Peyer's patch (tissue), 4 donors: Measurements from ENCODE around the gene GSTM4. TPM values are rescaled to one million over a fixed set of nuclear protein-coding genes. Genes with fewer than 3 reads are reported as not detected.

ENCODE experiments used
- DNase-seq, 3 donors: peaks; one replicate each; pipeline ENCODE4 v3.0.0-alpha.2; 2017 to 2019
- H3K27ac ChIP-seq, 4 donors: fragments of 200-600 bp; sonication (generic); one replicate each; pipeline ENCODE4 v1.5.1; 2016 to 2019
- H3K27me3 ChIP-seq, 2 donors: fragments of 200-600 bp; sonication (generic); one replicate each; pipeline ENCODE4 v1.5.1; 2019
- H3K36me3 ChIP-seq, 3 donors: fragments of 200-600 bp; sonication (generic); one replicate each; pipeline ENCODE4 v1.5.1; 2016 to 2019
- H3K4me1 ChIP-seq, 4 donors: fragments of 200-600 bp; sonication (generic); one replicate each; pipeline ENCODE4 v1.5.1; 2016 to 2019
- H3K4me3 ChIP-seq, 4 donors: fragments of 200-600 bp; sonication (generic); 1 replicate in 3 of 4; 2 replicates in 1 of 4; pipeline ENCODE4 v1.5.1; 2016 to 2019; ENCODE audit warnings: mild to moderate bottlenecking in 1 of 4
- H3K9me3 ChIP-seq, 4 donors: fragments of 200-600 bp; sonication (generic); one replicate each; pipeline ENCODE4 v1.5.1; 2016 to 2019; ENCODE audit warnings: mild to moderate bottlenecking in 1 of 4
- POLR2A ChIP-seq, 2 donors: fragments of 450-650 bp; IDR thresholded peaks; one replicate each; pipeline ENCODE4 v1.5.1; 2017; ENCODE audit warnings: antibody characterized with exemption in 2 of 2, mild to moderate bottlenecking in 2 of 2, moderate library complexity in 2 of 2
- total RNA-seq, 4 donors: library from RNA; depleted of rRNA; stranded (reverse); fragments of >200 nt; gene quantifications; one replicate each; pipeline ENCODE4 v1.1.0, GENCODE V29; 2016
- TF ChIP-seq, protein P1 (sequence below), 6 experiments: fragments of 450-650 bp in 4 of 6; fragments of 200-600 bp in 2 of 6; sonication (generic) in 1 of 6; IDR thresholded peaks; one replicate each; pipeline ENCODE4 v1.5.1; 2017 to 2019; ENCODE audit warnings: antibody characterized with exemption in 6 of 6, mild to moderate bottlenecking in 3 of 6, moderate library complexity in 1 of 6

GSTM4 gene
- total RNA-seq, 4 donors from 2014 or later: 76.7 to 276 (median 228) TPM

DNA sequence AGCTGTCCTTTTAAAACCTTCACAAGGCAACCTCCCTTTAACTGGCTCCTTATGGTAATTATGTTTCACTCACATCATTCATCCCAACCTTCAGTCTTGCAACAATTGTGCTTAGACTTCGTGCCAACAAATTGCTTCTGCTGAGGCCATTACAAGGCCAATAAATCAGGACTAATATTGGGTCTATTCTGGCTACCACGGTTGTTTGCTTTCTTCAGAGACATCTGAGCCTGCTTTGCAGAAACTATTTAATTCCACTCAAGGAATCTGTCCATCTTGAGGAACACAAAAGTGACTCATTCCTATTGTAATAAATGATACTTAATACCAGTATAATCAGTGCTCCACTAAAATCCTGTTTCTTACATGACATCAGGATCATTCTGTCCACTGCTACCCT is 2.6 kb upstream of the GSTM4 start:
- peaks cover 0 to 20% (median 3%) of the 10 kb centered on the region in 4 donors for H3K4me1 ChIP-seq
- TF ChIP-seq, protein P1, sequence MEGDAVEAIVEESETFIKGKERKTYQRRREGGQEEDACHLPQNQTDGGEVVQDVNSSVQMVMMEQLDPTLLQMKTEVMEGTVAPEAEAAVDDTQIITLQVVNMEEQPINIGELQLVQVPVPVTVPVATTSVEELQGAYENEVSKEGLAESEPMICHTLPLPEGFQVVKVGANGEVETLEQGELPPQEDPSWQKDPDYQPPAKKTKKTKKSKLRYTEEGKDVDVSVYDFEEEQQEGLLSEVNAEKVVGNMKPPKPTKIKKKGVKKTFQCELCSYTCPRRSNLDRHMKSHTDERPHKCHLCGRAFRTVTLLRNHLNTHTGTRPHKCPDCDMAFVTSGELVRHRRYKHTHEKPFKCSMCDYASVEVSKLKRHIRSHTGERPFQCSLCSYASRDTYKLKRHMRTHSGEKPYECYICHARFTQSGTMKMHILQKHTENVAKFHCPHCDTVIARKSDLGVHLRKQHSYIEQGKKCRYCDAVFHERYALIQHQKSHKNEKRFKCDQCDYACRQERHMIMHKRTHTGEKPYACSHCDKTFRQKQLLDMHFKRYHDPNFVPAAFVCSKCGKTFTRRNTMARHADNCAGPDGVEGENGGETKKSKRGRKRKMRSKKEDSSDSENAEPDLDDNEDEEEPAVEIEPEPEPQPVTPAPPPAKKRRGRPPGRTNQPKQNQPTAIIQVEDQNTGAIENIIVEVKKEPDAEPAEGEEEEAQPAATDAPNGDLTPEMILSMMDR (IDR thresholded peaks at IDR 0.05): no peak
- TF ChIP-seq POLR2A (IDR thresholded peaks at IDR 0.05): no peak
- H3K4me3 ChIP-seq: no peak overlapping the region
- peak overlapping the region in 1 of 4 donors; percentile 49 for H3K27ac ChIP-seq
- DNase-seq: no peak
- no peaks in the 10 kb centered on the region for H3K27me3 ChIP-seq
- H3K9me3 ChIP-seq: no peaks in the 10 kb centered on the region
- H3K36me3 ChIP-seq: peaks cover 0 to 1% (median 0%) of the 10 kb centered on the region in 3 donors

DNA sequence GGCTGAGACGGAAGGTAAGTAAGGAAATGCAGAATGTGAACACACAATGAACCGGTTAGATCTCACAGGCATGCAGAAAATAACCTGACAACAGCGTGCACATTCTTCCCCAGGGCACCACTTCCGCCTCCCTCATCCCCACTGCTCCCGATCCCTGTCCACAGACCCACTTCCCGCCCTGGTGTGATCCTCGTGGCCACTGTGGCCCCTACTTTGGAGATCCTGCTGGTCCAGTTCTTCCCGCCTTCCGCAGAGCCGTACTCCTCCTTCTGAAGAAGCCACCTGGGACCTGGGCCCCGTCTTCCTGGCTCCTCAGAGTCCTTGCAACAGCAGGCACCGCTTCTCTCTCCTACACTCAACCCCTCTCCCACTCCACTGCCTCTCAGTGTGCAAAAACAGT is 1.4 kb upstream of the GSTM4 start:
- no peak for TF ChIP-seq POLR2A (IDR thresholded peaks at IDR 0.05)
- TF ChIP-seq, protein P1 (IDR thresholded peaks at IDR 0.05): no peak
- Histone ChIP-seq H3K4me3 (no peak overlapping the region), H3K9me3 (no peaks in the 10 kb centered on the region), H3K4me1 (peaks cover 0 to 26% (median 3%) of the 10 kb centered on the region in 4 donors), H3K36me3 (peaks cover 0 to 10% (median 0%) of the 10 kb centered on the region in 3 donors), H3K27me3 (no peaks in the 10 kb centered on the region), H3K27ac (no peak overlapping the region)
- no peak for DNase-seq

DNA sequence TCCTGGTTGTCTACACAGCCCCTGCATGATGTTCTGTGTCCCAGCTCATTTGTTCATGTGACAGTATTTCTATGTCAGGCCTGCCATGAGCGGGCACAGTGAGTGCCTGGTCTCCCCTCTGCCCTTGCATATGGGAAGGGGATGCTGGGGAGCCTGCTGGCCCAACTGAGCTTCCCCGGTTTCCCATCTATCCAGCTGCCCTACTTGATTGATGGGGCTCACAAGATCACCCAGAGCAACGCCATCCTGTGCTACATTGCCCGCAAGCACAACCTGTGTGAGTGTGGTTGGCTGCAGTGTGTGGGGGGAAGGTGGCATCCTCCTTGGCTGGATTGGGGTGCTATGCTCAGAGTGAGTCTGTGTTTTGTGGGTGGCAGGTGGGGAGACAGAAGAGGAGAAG is 1.5 kb downstream of the GSTM4 start:
- Histone ChIP-seq H3K27me3 (no peaks in the 10 kb centered on the region), H3K4me1 (peaks cover 0 to 26% (median 3%) of the 10 kb centered on the region in 4 donors), H3K27ac (no peak overlapping the region), H3K36me3 (peaks cover 0 to 36% (median 0%) of the 10 kb centered on the region in 3 donors), H3K9me3 (no peaks in the 10 kb centered on the region), H3K4me3 (peak overlapping the region in 2 of 4 donors; percentile 87 to 89)
- no peak for TF ChIP-seq POLR2A (IDR thresholded peaks at IDR 0.05)
- TF ChIP-seq, protein P1 (IDR thresholded peaks at IDR 0.05): no peak
- no peak for DNase-seq

DNA sequence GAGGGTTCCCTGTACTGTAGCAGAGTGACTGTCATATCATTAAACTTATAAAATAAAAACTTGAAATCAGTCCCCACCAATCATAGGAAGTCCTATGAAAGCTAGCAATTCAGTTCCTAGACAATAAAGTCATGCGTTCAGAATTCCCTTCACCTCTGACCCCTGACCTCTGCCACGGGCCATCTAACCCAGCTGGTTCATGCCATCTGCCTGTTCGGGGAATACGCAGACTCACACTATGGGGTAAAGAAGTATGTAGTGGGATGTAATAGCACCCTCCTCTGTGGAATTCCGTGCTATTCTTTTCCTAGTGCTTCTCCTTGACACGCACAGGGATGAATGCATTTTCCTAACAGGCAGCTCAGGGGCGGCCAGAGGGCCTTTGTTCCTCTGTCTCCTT is 2.1 kb downstream of the GSTM4 start:
- H3K27me3 ChIP-seq: no peaks in the 10 kb centered on the region
- H3K4me1 ChIP-seq: peaks cover 0 to 26% (median 3%) of the 10 kb centered on the region in 4 donors
- H3K4me3 ChIP-seq: no peak overlapping the region
- peaks cover 0 to 36% (median 0%) of the 10 kb centered on the region in 3 donors for H3K36me3 ChIP-seq
- no peak overlapping the region for H3K27ac ChIP-seq
- no peaks in the 10 kb centered on the region for H3K9me3 ChIP-seq
- no peak for DNase-seq
- no peak for TF ChIP-seq POLR2A (IDR thresholded peaks at IDR 0.05)
- TF ChIP-seq, protein P1 (IDR thresholded peaks at IDR 0.05): no peak

DNA sequence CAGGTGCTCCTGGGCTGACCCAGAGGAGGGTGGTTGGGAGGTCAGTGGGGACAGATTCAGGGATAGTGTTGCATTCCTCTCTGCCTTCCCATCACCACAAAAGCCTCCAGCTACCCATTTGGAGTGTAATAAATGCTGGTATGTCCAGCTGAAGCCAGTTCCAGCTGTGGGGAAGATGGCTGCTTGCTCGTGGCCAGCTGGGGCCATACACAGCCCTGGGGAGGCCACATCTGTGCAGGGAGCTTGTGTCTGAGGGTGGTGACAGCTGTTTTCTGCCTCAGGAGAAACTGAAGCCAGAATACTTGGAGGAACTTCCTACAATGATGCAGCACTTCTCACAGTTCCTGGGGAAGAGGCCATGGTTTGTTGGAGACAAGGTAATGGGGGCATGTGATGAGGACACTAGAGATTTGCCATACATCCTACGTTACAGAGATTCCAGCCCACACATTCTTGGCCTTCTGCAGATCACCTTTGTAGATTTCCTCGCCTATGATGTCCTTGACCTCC is 2.7 kb downstream of the GSTM4 start:
- H3K4me1 ChIP-seq: peaks cover 0 to 26% (median 3%) of the 10 kb centered on the region in 4 donors
- peaks cover 0 to 36% (median 0%) of the 10 kb centered on the region in 3 donors for H3K36me3 ChIP-seq
- no peaks in the 10 kb centered on the region for H3K9me3 ChIP-seq
- no peak overlapping the region for H3K4me3 ChIP-seq
- H3K27me3 ChIP-seq: no peaks in the 10 kb centered on the region
- TF ChIP-seq, protein P1 (IDR thresholded peaks at IDR 0.05): no peak
- no peak for TF ChIP-seq POLR2A (IDR thresholded peaks at IDR 0.05)
- no peak for DNase-seq
- H3K27ac ChIP-seq: no peak overlapping the region
